Hepatocyte (in vitro differentiated cells): ENCODE data around the gene AVPR1A. TPM values are rescaled to one million over a fixed set of nuclear protein-coding genes. Genes with fewer than 3 reads are reported as not detected.

ENCODE experiments used
- DNase-seq: peaks from one replicate; pipeline ENCODE4 v3.0.0-alpha.2; 2016; ENCODE audit warnings: low spot score
- H2AFZ ChIP-seq: fragments of 200-600 bp; sonication (generic); 2 replicates; pipeline ENCODE4 v1.6.0; 2016; ENCODE audit warnings: antibody characterized with exemption, mild to moderate bottlenecking
- H3K27ac ChIP-seq: fragments of 200-600 bp; sonication (generic); 2 replicates; pipeline ENCODE4 v1.5.1; 2016; ENCODE audit warnings: mild to moderate bottlenecking
- H3K27me3 ChIP-seq: fragments of 200-600 bp; sonication (generic); 2 replicates; pipeline ENCODE4 v1.6.1; 2016
- H3K36me3 ChIP-seq: fragments of 200-600 bp; sonication (generic); replicated peaks from 2 replicates; pipeline ENCODE4 v1.5.1; 2016; ENCODE audit warnings: low read depth; ENCODE audit not compliant: insufficient read depth
- H3K4me1 ChIP-seq: fragments of 200-600 bp; sonication (generic); 2 replicates; pipeline ENCODE4 v1.5.1; 2016; ENCODE audit warnings: mild to moderate bottlenecking, moderate library complexity; ENCODE audit not compliant: insufficient read depth
- H3K4me2 ChIP-seq: fragments of 200-600 bp; sonication (generic); 2 replicates; pipeline ENCODE4 v1.6.0; 2016
- H3K4me3 ChIP-seq: fragments of 200-600 bp; sonication (generic); 2 replicates; pipeline ENCODE4 v1.5.1; 2016; ENCODE audit warnings: mild to moderate bottlenecking
- H3K79me2 ChIP-seq: fragments of 200-600 bp; sonication (generic); 2 replicates; pipeline ENCODE4 v1.6.0; 2017; ENCODE audit warnings: mild to moderate bottlenecking
- H3K9me2 ChIP-seq: fragments of 200-600 bp; sonication (generic); replicated peaks from 2 replicates; pipeline ENCODE4 v1.6.0; 2017; ENCODE audit warnings: mild to moderate bottlenecking; ENCODE audit not compliant: insufficient read depth
- H3K9me3 ChIP-seq: fragments of 200-600 bp; sonication (generic); 2 replicates; pipeline ENCODE4 v1.5.1; 2016; ENCODE audit warnings: low read depth, mild to moderate bottlenecking
- H4K20me1 ChIP-seq: fragments of 200-600 bp; sonication (generic); 2 replicates; pipeline ENCODE4 v1.6.0; 2016; ENCODE audit warnings: mild to moderate bottlenecking; ENCODE audit not compliant: insufficient read depth, poor library complexity, severe bottlenecking
- CTCF ChIP-seq: fragments of 200-600 bp; sonication (generic); IDR thresholded peaks from 2 replicates; pipeline ENCODE4 v1.5.1; 2016; ENCODE audit warnings: antibody characterized with exemption, mild to moderate bottlenecking; ENCODE audit not compliant: poor library complexity
- EZH2 ChIP-seq: fragments of 200-600 bp; sonication (generic); IDR thresholded peaks from 2 replicates; pipeline ENCODE4 v1.6.1; 2016; ENCODE audit warnings: antibody characterized with exemption, mild to moderate bottlenecking, borderline replicate concordance
- EZH2phosphoT487 ChIP-seq: fragments of 200-600 bp; sonication (generic); IDR thresholded peaks from one replicate; pipeline ENCODE4 v1.6.1; 2018; ENCODE audit warnings: antibody characterized with exemption, mild to moderate bottlenecking, low read depth, moderate library complexity; ENCODE audit not compliant: unreplicated experiment, severe bottlenecking
- WGBS: methylation state at CpG from one replicate; pipeline ENCODE4 v1.1.6; 2016; ENCODE audit warnings: low lambda C conversion rate; ENCODE audit errors: missing lambda C conversion rate; 5-methylcytosine and 5-hydroxymethylcytosine counted together
- polyA plus RNA-seq: library from polyadenylated mRNA; unstranded; fragments of >200 nt; fragmentation: Nextera tagmentation; extraction: Ambion mirVana; gene quantifications from 2 replicates; pipeline ENCODE4 v1.2.1, GENCODE V29; 2016
- total RNA-seq: library from RNA; depleted of rRNA; stranded (reverse); fragments of >200 nt; gene quantifications from 2 replicates; pipeline ENCODE4 v1.2.3, GENCODE V29; 2014

The AVPR1A gene
- total and polyA plus RNA-seq, 2 experiments from 2014 or later: 0.58 to 2.4 TPM

GRCh38 chr12:63129927-63130326 lies 21.1 kb downstream of the AVPR1A start:
- Histone ChIP-seq H3K79me2 (no peaks in the 10 kb centered on the region), H3K4me2 (no peak overlapping the region), H3K27me3 (no peaks in the 10 kb centered on the region), H2AFZ (no peak overlapping the region), H4K20me1 (no peaks in the 10 kb centered on the region), H3K9me3 (no peaks in the 10 kb centered on the region), H3K4me3 (no peak overlapping the region), H3K27ac (no peak overlapping the region), H3K9me2 (no peaks in the 10 kb centered on the region), H3K4me1 (no peaks in the 10 kb centered on the region), H3K36me3 (no peaks in the 10 kb centered on the region)
- WGBS: 79% methylated on average over 2 of the region's 2 CpGs
- TF ChIP-seq EZH2phosphoT487: no peak
- TF ChIP-seq EZH2: no peak
- TF ChIP-seq CTCF: no peak
- no peak for DNase-seq

- Histone ChIP-seq H3K79me2 (no peaks in the 10 kb centered on the region), H3K27ac (no peak overlapping the region), H3K4me1 (no peaks in the 10 kb centered on the region), H3K9me2 (no peaks in the 10 kb centered on the region), H3K4me3 (no peak overlapping the region), H2AFZ (no peak overlapping the region), H3K4me2 (no peak overlapping the region), H3K9me3 (no peaks in the 10 kb centered on the region), H4K20me1 (no peaks in the 10 kb centered on the region), H3K36me3 (no peaks in the 10 kb centered on the region), H3K27me3 (no peaks in the 10 kb centered on the region)
- DNase-seq: no peak
- TF ChIP-seq EZH2phosphoT487 (no peak), CTCF (no peak), EZH2 (no peak)
These were observed 26.2 kb downstream of the AVPR1A start for GRCh38 chr12:63124778-63125177.

GRCh38 chr12:63103494-63104131 lies 47.4 kb downstream of the AVPR1A start:
- Histone ChIP-seq H3K9me3 (no peaks in the 10 kb centered on the region), H3K79me2 (no peaks in the 10 kb centered on the region), H3K4me2 (no peak overlapping the region), H2AFZ (no peak overlapping the region), H4K20me1 (no peaks in the 10 kb centered on the region), H3K27ac (no peak overlapping the region), H3K4me3 (no peak overlapping the region), H3K4me1 (no peaks in the 10 kb centered on the region), H3K27me3 (no peaks in the 10 kb centered on the region), H3K36me3 (no peaks in the 10 kb centered on the region), H3K9me2 (no peaks in the 10 kb centered on the region)
- 12% methylated on average over 5 of the region's 5 CpGs for WGBS
- TF ChIP-seq EZH2: no peak
- TF ChIP-seq CTCF: peak; percentile 85
- no peak for TF ChIP-seq EZH2phosphoT487
- DNase-seq: peak; percentile 46
